GM21528 (cell line): ENCODE measurements around the gene FGFRL1.
"Not testable (repeated sequence)": the region's sequence is repeated elsewhere in the genome, so short reads cannot be mapped to it uniquely, and the experiment has no call there.

Experiments
- ATAC-seq: cut with Tn5 transposase; IDR thresholded peaks from one replicate; pipeline ENCODE4 v1.9.1; 2021; ENCODE audit warnings: mild to moderate bottlenecking, moderate library complexity; ENCODE audit not compliant: unreplicated experiment, low FRiP score

FGFRL1 gene

DNA sequence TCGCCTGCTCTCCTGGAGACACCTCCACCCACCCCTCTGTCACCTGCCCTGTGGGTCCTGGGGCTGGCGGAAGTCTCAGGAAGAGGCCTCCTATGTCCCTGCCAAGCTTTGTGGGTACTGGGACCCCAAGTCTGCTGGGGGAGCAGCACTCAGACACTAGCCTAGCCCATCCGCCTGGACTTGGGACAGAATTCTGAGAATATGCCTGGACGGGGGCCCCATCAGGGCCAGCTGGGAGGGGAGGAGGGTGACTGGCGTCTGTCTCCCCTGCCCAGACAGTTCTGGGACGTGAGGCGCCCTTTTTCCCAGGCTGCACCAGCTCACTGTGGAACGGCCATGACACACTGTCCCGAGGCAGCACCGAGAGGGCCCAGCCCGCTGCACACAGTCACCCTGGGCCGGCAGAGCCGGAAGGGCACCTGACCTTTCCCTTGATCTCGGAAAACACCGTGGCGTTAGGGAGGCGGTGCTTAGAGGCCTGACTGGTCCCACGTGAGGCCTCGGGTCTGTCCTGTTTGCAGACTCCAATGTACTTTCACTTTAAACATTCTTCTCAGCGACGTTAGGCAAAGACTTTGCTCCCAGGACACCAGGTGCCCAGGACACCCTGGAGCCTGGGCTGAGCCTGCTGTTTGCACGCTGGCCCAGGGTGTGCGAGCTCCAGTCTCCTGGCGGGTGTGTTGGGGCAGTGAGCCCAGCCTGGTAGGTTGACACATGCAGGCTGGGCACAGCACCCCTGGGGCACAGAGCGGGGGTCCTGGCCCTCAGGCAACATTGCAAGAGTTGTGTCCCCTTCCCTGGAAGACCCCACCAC lies 18.9 kb upstream of the FGFRL1 start:
- no peak for ATAC-seq

DNA sequence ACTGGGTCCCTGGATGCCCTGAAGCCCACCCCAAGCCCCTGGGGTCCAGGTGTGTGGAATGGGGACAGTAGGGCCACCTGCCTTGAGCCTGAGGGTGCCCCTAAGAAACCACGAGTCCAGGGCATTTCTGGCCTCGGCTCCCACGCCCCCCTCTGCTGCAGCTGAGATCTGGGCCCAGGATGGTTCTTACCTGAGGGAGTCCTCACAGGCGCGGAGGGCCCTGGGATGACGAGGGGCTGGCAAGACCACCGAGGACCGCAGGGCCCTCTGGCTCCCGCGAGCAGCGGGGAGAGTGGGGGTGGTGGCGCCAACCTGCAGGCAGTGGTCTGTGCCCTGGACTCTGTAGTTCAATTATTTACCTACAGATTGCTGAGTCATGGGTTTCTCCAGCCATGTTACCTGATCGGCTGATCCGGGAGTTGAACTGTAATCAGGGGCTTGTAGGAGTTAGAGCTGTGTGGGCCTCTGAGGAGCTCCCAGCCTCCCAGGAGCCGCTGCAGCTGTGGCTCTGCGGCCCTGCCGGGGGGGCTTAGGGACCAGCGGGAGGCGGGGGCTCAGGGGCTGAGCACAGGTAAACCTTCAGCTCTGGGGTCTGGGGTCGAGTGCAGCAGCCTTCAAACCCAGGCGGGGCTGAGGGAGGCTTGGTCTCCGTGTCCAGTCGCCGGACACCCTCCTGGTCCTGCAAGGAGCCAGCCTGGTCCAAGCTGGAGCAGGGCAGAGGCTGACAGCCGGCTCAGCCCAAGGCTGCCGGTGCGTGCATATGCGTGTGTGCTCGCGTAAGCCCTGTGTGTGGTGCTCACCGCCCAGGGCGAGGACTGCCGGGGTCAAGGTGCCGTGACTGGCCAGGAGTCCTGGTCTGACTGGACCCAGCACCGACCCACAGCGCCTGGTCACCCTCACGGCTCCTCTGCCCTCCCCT lies 18.1 kb upstream of the FGFRL1 start, which contains the start of gene SLC26A1:
Gene SLC26A1 (minus strand): TSS at position 294 of the 919 bp plus-strand sequence. CDS start 1,701 bp downstream, outside the sequence.
- ATAC-seq: no peak

DNA sequence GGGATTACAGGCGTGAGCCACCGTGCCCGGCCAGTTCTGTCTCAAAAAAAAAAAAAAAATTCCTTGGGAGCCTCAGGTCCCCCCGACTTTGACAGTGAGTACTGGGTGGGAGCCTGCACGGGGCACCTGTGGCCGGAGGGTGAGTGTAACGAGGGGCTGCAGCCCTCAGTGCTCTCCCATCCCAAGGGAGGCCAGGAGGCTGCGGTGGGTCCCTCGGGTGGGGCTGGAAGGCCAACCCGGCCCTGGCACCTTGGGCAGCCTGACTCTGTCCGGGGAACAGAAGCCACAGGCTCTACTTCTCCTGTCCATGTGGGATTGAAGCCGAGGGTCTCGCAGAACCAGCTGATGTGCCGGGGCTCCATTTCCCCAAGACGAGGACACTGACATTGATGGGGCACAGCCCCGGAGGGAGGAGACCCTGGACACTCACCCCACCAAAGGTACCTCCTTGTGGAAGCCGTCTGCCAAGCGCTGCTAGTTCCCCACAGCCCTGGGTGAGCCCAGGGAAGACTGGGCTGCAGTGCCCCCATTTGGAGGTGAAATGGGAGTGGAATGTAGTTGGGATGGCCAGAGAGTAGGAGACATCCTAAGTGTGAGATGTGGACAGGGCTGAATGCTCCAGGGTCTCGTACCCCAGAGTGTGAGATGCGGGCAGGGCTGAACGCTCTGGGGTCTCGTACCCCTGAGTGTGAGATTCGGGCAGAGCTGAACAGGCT lies 16.0 kb upstream of the FGFRL1 start:
- ATAC-seq: no peak

DNA sequence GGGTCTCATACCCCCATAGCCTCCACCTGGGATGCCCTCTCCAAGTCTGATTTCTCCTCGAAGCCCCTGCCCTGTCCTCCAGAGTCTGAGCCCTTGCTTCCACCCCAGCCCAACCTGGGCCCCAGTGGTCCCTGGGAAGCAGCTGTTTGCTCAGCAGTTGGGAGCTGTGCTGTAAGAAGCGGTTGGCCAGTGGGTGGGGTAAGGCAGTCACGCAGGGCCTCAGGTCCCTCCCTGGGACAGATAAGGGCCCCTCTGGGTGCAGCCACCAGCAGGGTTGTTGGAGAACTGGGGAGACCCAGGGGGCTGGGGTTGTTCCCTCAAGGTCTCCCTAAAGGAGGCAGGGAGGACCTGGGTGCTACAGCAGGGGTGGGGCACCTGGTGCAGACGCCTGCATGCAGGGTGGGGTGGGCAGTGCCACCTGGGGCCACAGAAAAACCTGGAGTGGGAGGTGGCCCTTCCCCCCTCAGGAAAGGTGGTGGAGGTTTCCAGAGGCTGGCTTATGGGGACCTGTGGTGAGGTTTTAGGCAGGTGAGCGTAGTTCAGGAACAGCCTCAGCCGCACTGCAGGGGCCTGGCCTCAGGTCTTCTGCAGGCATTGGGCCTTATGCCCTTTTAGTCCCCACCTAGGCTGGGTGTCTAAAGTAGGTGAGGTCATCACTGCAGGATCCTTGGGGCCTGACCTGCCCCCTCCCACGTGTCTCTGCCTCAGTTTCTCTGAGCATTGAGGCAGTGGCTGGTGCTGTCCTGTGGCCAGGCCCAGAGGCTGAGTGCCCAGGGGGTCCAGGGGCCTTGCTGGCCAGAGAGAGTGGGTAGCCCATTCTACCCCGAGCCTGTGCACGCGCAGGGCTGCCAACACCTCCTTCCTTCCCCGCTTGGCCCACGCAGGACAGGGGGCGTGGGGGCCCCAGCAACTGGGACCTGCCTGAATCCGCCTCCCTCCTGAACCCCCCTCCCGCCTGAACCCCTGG lies 15.1 kb upstream of the FGFRL1 start:
- no peak for ATAC-seq

DNA sequence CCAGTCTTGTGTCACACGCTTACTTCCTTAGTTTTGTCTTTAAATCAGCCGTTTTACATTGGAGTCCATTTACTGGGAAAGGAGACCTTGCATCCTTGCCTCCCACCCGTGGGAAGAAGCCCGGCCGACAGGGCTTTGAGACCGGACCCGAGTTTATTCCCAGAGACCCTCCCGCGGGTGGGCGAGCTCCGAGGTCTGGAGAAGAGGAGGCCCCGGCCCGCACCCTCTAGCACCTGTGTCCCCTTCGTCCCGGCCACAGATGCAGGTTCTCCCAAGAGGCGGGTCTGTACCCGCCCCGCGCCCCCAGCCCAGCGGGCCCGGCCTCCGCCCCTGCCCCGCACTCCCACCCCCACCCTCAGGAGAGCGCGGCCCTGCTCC lies 14.4 kb upstream of the FGFRL1 start:
- ATAC-seq: no peak

DNA sequence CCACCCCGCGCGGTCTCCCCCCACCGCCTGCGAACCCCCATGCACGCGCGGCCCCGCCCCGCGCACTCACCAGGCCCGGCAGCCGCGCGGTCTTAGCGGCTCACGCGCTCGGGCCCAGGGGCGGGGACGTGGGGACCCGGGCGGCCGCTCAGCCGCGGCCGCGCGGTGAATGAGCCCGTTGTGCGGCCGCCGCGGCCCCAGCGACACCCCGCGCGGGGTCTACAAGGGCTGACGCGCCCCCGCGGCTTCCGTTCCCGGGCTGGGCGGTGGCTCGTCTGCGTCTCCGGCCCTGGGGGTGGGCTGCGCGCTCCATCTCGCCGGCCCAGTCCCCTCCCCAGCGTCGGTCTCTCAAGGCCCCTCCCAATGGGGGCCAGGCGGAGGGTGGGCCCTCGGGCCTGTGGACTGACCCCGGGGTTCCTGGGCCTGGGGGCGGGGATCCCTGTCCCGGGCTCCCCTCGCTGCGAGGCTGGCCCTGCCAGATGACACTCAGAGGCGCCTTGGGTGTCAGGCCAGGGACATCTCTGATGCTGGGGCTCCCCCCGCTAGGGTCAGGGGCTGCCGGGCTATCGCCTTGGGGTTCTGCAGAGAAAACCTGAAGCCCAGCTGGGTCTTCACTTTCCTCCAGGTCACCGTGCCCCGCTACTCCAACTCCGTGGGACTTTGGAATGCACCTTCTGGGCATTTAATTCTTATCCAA lies 13.9 kb upstream of the FGFRL1 start:
- ATAC-seq: no peak

DNA sequence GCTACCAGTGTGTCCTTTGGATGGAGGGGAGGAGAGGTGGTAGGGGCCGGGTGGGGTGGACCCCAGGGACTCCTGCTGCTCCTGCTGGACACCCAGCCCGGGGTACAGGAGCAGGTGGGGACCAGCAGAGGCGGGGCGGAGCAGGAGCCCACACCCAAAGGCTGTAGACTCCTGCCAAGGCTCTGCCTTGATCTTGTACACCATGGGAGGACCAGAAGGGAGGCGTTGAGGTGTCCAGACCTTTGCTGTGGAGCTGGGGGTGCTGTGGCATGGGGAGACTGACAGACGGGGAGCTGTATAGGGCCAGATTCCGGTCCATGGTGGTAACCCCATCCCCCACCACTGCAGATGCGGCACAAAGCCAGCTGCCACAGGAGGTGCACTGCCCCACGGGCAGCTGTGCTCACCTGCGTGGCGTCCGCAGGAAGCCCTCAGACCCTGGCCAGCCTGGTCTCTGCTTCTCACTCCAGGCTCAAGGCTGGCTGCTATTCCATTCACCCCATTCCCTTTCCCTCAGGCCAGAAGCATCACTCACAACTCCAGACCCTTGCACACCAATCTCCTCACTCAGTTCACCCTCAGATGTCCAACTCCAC lies 13.2 kb upstream of the FGFRL1 start:
- ATAC-seq: no peak

DNA sequence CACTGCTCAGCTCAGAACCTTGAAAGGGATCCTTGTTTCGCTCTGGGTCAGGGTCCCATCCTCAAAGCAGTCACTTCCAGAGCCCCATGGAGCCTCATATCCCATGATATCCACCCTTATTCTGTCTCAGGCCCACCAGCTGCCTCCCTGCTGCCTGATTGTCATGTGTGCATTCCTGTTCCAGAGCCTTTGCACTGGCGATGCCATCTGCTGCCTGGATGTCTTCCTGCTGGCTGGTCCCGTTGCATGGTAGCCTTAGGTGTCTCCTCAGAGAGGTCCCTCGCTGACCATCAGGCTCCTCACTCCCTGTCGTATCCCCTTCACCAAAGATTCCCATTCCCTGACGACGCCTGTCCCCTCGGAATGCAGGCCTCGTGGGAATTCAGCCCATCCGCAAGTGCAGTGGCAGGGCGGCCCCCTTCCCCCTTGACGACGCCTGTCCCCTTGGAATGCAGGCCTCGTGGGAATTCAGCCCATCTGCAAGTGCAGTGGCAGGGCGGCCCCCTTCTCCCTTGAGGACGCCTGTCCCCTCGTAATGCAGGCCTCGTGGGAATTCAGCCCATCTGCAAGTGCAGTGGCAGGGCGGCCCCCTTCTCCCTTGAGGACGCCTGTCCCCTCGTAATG lies 12.1 kb upstream of the FGFRL1 start:
- not testable (repeated sequence) for ATAC-seq

DNA sequence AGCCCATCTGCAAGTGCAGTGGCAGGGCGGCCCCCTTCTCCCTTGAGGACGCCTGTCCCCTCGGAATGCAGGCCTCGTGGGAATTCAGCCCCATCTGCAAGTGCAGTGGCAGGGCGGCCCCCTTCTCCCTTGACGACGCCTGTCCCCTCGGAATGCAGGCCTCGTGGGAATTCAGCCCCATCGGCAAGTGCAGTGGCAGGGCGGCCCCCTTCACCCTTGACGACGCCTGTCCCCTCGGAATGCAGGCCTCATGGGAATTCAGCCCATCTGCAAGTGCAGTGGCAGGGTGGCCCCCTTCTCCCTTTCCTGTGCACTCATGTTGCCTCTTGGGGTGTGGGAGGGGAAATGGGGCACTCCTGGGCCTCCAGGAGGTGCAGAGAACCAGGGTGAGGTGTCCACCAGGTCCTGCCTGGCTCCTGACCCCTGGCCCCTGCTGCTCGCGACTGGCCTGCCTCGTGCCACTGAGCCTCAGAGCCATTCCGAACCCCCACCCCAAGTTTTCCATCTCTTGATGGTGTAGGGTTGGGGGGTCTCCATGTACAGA lies 11.5 kb upstream of the FGFRL1 start:
- ATAC-seq: no peak

DNA sequence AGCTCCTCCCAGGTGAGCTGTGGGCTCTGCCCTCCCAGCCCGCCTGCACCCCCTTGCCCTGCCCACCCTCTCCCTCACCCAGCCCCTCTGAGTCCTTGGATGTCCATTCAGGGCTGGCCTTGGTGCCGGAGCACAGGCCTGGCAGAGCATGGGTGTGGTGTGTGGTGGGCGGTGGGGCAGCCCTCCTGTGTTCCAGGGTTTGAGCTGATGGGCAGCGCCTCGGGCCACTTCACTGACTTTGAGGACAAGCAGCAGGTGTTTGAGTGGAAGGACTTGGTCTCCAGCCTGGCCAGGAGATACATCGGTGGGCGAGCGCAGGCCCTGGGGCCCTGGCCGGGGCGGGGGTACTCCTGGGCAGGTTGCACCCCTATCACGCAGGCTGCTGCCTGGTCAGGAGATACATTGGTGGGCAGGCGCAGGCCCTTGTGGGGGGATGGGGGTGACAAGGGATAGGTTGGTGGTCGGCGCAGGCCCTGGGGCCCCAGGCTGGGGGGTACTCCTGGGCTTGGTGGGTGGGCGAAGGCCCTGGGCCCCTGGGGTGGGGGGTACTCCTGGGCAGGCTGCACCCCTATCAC lies 10.7 kb upstream of the FGFRL1 start:
- ATAC-seq: no peak

DNA sequence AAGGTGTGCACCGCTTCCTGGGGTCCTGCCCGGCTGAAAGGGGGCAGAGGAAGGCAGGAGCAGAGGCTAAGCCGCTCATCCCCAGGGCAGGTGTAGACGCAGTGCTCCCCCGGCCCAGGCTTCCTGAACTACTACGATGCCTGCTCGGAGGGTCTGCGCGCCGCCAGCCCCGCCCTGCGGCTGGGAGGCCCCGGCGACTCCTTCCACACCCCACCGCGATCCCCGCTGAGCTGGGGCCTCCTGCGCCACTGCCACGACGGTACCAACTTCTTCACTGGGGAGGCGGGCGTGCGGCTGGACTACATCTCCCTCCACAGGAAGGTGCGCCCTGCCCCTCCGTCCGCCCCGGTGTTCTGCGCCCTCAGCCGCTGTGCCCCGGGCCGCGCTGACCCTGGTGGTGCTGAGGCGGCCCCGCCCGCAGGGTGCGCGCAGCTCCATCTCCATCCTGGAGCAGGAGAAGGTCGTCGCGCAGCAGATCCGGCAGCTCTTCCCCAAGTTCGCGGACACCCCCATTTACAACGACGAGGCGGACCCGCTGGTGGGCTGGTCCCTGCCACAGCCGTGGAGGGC lies 9.8 kb upstream of the FGFRL1 start:
- no peak for ATAC-seq

DNA sequence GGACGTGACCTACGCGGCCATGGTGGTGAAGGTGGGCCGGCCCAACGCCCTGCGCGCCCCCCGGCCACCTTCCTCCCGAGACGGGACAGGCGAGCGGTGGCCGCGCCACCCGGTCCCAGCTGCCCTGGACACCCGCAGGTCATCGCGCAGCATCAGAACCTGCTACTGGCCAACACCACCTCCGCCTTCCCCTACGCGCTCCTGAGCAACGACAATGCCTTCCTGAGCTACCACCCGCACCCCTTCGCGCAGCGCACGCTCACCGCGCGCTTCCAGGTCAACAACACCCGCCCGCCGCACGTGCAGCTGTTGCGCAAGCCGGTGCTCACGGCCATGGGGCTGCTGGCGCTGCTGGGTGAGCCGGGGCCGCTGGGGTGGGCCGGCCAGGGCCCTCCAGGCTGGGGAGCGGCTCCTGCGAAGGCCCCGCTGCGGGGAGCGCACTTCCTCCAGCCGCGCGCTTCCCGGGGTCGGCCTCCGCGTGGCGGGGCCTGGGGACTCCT lies 9.2 kb upstream of the FGFRL1 start:
- no peak for ATAC-seq

DNA sequence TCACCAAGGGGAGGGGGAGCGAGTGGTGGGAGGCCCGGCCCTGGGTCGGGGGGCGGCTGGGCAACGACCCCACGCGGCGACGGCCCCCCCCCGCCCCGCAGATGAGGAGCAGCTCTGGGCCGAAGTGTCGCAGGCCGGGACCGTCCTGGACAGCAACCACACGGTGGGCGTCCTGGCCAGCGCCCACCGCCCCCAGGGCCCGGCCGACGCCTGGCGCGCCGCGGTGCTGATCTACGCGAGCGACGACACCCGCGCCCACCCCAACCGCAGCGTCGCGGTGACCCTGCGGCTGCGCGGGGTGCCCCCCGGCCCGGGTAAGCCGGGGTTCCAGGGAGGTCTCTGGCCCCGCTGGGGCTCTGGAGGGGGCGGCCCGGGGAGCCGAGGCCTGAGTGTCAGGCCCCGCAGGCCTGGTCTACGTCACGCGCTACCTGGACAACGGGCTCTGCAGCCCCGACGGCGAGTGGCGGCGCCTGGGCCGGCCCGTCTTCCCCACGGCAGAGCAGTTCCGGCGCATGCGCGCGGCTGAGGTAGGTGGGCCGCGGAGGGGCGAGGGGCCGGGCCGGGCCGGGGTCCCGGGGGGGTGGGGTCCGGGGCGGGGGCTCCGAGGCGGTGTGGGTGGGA lies 8.7 kb upstream of the FGFRL1 start:
- ATAC-seq: no peak

DNA sequence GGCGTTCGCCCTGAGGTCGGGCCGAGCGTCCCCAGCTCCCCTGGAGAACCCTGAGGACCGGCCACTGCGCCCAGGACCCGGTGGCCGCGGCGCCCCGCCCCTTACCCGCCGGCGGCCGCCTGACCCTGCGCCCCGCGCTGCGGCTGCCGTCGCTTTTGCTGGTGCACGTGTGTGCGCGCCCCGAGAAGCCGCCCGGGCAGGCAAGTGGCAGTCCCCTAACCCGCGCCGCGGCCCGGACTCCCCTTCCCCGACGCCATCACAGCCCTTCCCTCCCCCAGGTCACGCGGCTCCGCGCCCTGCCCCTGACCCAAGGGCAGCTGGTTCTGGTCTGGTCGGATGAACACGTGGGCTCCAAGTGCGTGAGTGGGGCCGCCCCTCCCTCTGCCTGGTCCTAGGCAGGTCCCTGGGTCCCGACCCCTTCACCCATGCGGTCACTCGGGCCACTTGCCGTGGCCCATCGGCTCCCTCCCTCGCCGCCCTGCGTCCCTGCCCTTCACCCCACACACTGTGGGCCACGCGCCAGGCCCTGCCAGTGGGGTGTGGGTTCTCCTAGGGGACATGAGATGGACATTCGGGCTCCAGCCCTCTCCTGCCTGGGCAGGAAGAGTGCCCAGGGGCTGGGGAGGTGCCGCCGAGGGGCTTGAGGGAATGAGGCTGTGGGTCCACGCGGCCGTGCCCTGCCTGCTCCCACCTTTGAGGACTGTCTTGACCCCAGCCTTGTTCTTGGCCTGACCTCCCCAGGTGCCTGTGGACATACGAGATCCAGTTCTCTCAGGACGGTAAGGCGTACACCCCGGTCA lies 8.0 kb upstream of the FGFRL1 start:
- ATAC-seq: no peak

DNA sequence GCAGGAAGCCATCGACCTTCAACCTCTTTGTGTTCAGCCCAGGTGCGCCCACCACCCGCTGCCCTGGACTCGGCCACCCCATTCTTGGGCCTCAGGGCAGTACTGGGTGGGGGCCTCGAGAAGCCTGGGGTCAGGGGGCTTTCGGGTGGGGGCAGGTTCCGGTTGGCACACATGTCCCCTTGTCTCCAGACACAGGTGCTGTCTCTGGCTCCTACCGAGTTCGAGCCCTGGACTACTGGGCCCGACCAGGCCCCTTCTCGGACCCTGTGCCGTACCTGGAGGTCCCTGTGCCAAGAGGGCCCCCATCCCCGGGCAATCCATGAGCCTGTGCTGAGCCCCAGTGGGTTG lies 7.4 kb upstream of the FGFRL1 start:
- no peak for ATAC-seq
